B cell (primary cell): Measurements from ENCODE around the gene METRNL. TPM values are rescaled to one million over a fixed set of nuclear protein-coding genes. Genes with fewer than 3 reads are reported as not detected.
A peak's percentile ranks its signal among the peaks of the same experiment; 100 is the strongest.

Source experiments
- ATAC-seq: fragments of 200-7000 bp; cut with Tn5 transposase; one replicate; pipeline ENCODE4 v1.10.0; 2021; ENCODE audit warnings: low read depth, mild to moderate bottlenecking, moderate number of reproducible peaks, moderate library complexity
- CTCF ChIA-PET: fragments of 350-600 bp; sonication (Branson Sonifier 250); formaldehyde crosslinking; loops from one replicate; lab custom pipeline; 2021; ENCODE audit warnings: antibody characterized with exemption, inconsistent platforms; lab: Charles Lee
- POLR2A ChIA-PET: fragments of 350-600 bp; sonication (Branson Sonifier 250); formaldehyde crosslinking; loops from one replicate; lab custom pipeline; 2021; ENCODE audit warnings: antibody characterized with exemption; lab: Charles Lee
- DNase-seq: peaks from one replicate; pipeline ENCODE4 v3.0.0; 2013
- H2AFZ ChIP-seq: 2 replicates; pipeline ENCODE4 v1.6.1; 2012; ENCODE audit warnings: mild to moderate bottlenecking, low read depth, low read length; ENCODE audit not compliant: insufficient read depth, poor library complexity, severe bottlenecking
- H3K27ac ChIP-seq, 2 donors: 1 replicate in 1 of 2; 2 replicates in 1 of 2; pipeline ENCODE4 v1.5.1; 2012 to 2013; ENCODE audit warnings: low read length in 2 of 2, mild to moderate bottlenecking in 2 of 2, moderate library complexity in 1 of 2
- H3K27me3 ChIP-seq, 4 experiments: fragments of 200-600 bp in 1 of 4; sonication (generic) in 1 of 4; replicated peaks in 1 of 4; 1 replicate in 2 of 4; 2 replicates in 2 of 4; pipeline versions ENCODE4 v1.6.1 to v1.7.0; 2013 to 2016; ENCODE audit warnings: low read length in 3 of 4, mild to moderate bottlenecking in 2 of 4, mixed read lengths in 1 of 4, moderate library complexity in 1 of 4; ENCODE audit not compliant: insufficient read depth in 4 of 4, control insufficient read depth in 3 of 4; ENCODE audit errors: control extremely low read depth in 1 of 4
- H3K36me3 ChIP-seq, 2 experiments: replicated peaks in 1 of 2; 1 replicate in 1 of 2; 2 replicates in 1 of 2; pipeline versions ENCODE4 v1.6.1 to v1.7.1; 2013; ENCODE audit warnings: low read length in 1 of 2; ENCODE audit not compliant: insufficient read depth in 2 of 2, control insufficient read depth in 1 of 2; ENCODE audit errors: control extremely low read depth in 1 of 2, extremely low read depth in 1 of 2
- H3K4me1 ChIP-seq, 2 donors: fragments of 200-600 bp in 1 of 2; sonication (generic) in 1 of 2; 1 replicate in 1 of 2; 2 replicates in 1 of 2; pipeline versions ENCODE4 v1.5.1 to v1.6.1; 2013 to 2017; ENCODE audit warnings: low read length in 2 of 2; ENCODE audit not compliant: control insufficient read depth in 2 of 2, insufficient read depth in 2 of 2
- H3K4me2 ChIP-seq: replicated peaks from 2 replicates; pipeline ENCODE3; 2012; ENCODE audit warnings: mild to moderate bottlenecking, low read depth, low read length; ENCODE audit not compliant: poor library complexity, severe bottlenecking
- H3K4me3 ChIP-seq, 5 experiments: fragments of 200-600 bp in 1 of 5; sonication (generic) in 1 of 5; 1 replicate in 3 of 5; 2 replicates in 2 of 5; pipeline versions ENCODE4 v1.5.1 to v1.7.0; 2011 to 2016; ENCODE audit warnings: low read length in 4 of 5, mild to moderate bottlenecking in 4 of 5, low read depth in 2 of 5, control low read depth in 1 of 5, moderate library complexity in 1 of 5; ENCODE audit not compliant: insufficient read depth in 1 of 5; ENCODE audit errors: control extremely low read depth in 1 of 5, extremely low read depth in 1 of 5
- H3K79me2 ChIP-seq: fragments of 200-600 bp; sonication (generic); one replicate; pipeline ENCODE4 v1.6.0; 2016; ENCODE audit warnings: low read length; ENCODE audit not compliant: control insufficient read depth, insufficient read depth
- H3K9ac ChIP-seq: fragments of 200-600 bp; sonication (generic); 2 replicates; pipeline ENCODE4 v1.6.1; 2017; ENCODE audit warnings: mild to moderate bottlenecking, low read length, moderate library complexity
- H3K9me3 ChIP-seq, 3 donors: one replicate each; pipeline versions ENCODE4 v1.6.1 to v1.7.1; 2013; ENCODE audit warnings: low read length in 2 of 3; ENCODE audit not compliant: control insufficient read depth in 2 of 3, insufficient read depth in 1 of 3; ENCODE audit errors: control extremely low read depth in 1 of 3
- H4K20me1 ChIP-seq: 2 replicates; pipeline ENCODE4 v1.6.0; 2012; ENCODE audit warnings: mild to moderate bottlenecking, low read length; ENCODE audit not compliant: insufficient read depth, control insufficient read depth, poor library complexity, severe bottlenecking
- H3K27ac Mint-ChIP-seq: one replicate; pipeline ENCODE4 v1.8.0; 2021; ENCODE audit warnings: mixed read lengths
- H3K27me3 Mint-ChIP-seq: one replicate; pipeline ENCODE4 v1.8.0; 2021; ENCODE audit warnings: mixed read lengths
- H3K4me1 Mint-ChIP-seq: one replicate; pipeline ENCODE4 v1.8.0; 2021; ENCODE audit warnings: mixed read lengths
- H3K4me3 Mint-ChIP-seq: one replicate; pipeline ENCODE4 v1.8.0; 2021; ENCODE audit warnings: mixed read lengths
- H3K9me3 Mint-ChIP-seq: one replicate; pipeline ENCODE4 v1.8.0; 2022; ENCODE audit warnings: mixed read lengths; ENCODE audit not compliant: insufficient read depth
- EZH2 ChIP-seq: IDR thresholded peaks from 2 replicates; pipeline ENCODE4 v1.6.1; 2012; ENCODE audit warnings: borderline replicate concordance, low read depth, mild to moderate bottlenecking, moderate library complexity, low read length; ENCODE audit not compliant: insufficient read depth, poor library complexity, severe bottlenecking
- WGBS: methylation state at CpG from one replicate; pipeline ENCODE4 v1.1.5; 2013; ENCODE audit warnings: missing lambda C conversion rate; ENCODE audit not compliant: insufficient coverage; 5-methylcytosine and 5-hydroxymethylcytosine counted together
- intact Hi-C: fragments of 100-400 bp; cut with micrococcal nuclease; formaldehyde crosslinking; loops from one replicate; pipeline ENCODE4 v1.10.0; 2022
- polyA plus RNA-seq: library from polyadenylated mRNA; depleted of rRNA; stranded (reverse); fragments of >200 nt; gene quantifications from 2 replicates; pipeline ENCODE4 v1.2.3, GENCODE V29; 2012
- total RNA-seq, 2 donors: library from RNA; stranded (reverse); fragments of 120-200 nt in 1 of 2; gene quantifications; 1 replicate in 1 of 2; 2 replicates in 1 of 2; pipeline versions ENCODE4 v1.2.3 to v1.2.4, GENCODE V29; 2013 to 2022
- TF ChIP-seq, protein P1 (sequence below): fragments of 200-600 bp; IDR thresholded peaks from one replicate; pipeline ENCODE4 v1.8.0; 2022; ENCODE audit warnings: antibody characterized with exemption, mild to moderate bottlenecking

The METRNL gene
- total and polyA plus RNA-seq, 2 donors (not counting 1 experiment from before 2014, with no cell fraction given) = 11.8 to 18.4 TPM

- ATAC-seq = peak; percentile 22
- no peaks in the 10 kb centered on the region for H3K9me3 Mint-ChIP-seq
- no peak for DNase-seq
- no peaks in the 10 kb centered on the region for H3K79me2 ChIP-seq
- no peak overlapping the region for H2AFZ ChIP-seq
- WGBS = 26% methylated on average over 19 of the region's 23 CpGs
- intact Hi-C loops = loop anchor here (1.0 to 5.0 kb wide), 4 partner anchors 27 to 299 kb away; no protein-coding TSS in a partner anchor
- H3K4me1 ChIP-seq = peaks cover 21 to 24% of the 10 kb centered on the region in 2 donors
- H4K20me1 ChIP-seq = peaks cover 10% of the 10 kb centered on the region
- peak overlapping the region in 4 of 5 experiments; percentile 35 to 71 (median 54) for H3K4me3 ChIP-seq
- POLR2A ChIA-PET = interaction anchor here (0.6 to 0.8 kb wide), 3 partner anchors 28 to 223 kb away, joined by 3 to 10 read pairs (median 3); no protein-coding TSS in a partner anchor
- H3K27ac Mint-ChIP-seq = peak overlapping the region; percentile 91
- H3K4me2 ChIP-seq = peak overlapping the region; percentile 95
- no peak overlapping the region for H3K27ac ChIP-seq
- H3K9me3 ChIP-seq = peaks cover 0 to 10% (median 0%) of the 10 kb centered on the region in 3 donors
- TF ChIP-seq EZH2 = no peak
- TF ChIP-seq, protein P1, sequence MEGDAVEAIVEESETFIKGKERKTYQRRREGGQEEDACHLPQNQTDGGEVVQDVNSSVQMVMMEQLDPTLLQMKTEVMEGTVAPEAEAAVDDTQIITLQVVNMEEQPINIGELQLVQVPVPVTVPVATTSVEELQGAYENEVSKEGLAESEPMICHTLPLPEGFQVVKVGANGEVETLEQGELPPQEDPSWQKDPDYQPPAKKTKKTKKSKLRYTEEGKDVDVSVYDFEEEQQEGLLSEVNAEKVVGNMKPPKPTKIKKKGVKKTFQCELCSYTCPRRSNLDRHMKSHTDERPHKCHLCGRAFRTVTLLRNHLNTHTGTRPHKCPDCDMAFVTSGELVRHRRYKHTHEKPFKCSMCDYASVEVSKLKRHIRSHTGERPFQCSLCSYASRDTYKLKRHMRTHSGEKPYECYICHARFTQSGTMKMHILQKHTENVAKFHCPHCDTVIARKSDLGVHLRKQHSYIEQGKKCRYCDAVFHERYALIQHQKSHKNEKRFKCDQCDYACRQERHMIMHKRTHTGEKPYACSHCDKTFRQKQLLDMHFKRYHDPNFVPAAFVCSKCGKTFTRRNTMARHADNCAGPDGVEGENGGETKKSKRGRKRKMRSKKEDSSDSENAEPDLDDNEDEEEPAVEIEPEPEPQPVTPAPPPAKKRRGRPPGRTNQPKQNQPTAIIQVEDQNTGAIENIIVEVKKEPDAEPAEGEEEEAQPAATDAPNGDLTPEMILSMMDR = no peak
- peaks cover 0 to 13% (median 5%) of the 10 kb centered on the region in 4 experiments for H3K27me3 ChIP-seq
- H3K4me3 Mint-ChIP-seq = peak overlapping the region; percentile 87
- peaks cover 6% of the 10 kb centered on the region for H3K27me3 Mint-ChIP-seq
- H3K36me3 ChIP-seq = no peaks in the 10 kb centered on the region
- CTCF ChIA-PET = no interaction called here
- H3K4me1 Mint-ChIP-seq = peaks cover 31% of the 10 kb centered on the region
- peak overlapping the region; percentile 62 for H3K9ac ChIP-seq
These were observed 2.3 kb downstream of the METRNL start for GRCh38 chr17:83081684-83082201.

DNA sequence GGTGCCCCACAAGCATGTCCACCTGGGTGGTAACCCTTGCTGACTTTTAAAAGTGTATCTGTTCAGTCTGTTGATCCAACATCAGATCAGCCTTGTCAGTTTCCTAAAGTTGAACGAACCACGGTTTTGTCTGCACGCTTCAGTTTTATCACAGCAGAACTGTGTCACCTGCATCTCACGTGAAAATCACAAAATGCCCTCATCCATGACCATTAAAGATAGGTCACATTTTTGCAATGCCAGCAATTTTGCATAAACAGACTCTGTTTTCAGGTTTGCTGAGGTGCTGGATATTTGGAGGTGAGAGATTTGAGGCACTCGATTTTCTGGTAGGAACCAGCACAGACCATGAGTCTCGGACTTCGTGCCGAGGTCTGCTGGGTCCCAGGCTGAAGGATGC lies 3.0 kb downstream of the METRNL start:
- Histone ChIP-seq H3K9ac (no peak overlapping the region), H3K79me2 (no peaks in the 10 kb centered on the region), H3K4me1 (peaks cover 21 to 24% of the 10 kb centered on the region in 2 donors), H3K27me3 (peaks cover 0 to 11% (median 5%) of the 10 kb centered on the region in 4 experiments), H3K4me3 (no peak overlapping the region), H3K9me3 (peaks cover 0 to 8% (median 0%) of the 10 kb centered on the region in 3 donors), H3K4me2 (peak overlapping the region; percentile 95), H2AFZ (no peak overlapping the region), H4K20me1 (peaks cover 10% of the 10 kb centered on the region), H3K36me3 (no peaks in the 10 kb centered on the region), H3K27ac (no peak overlapping the region)
- H3K4me1 Mint-ChIP-seq = peaks cover 31% of the 10 kb centered on the region
- TF ChIP-seq EZH2 = no peak
- TF ChIP-seq, protein P1 = no peak
- no peak for ATAC-seq
- intact Hi-C loops = loop anchor here (5.0 kb wide), 1 partner anchor 300 kb away; no protein-coding TSS in a partner anchor
- peak overlapping the region; percentile 87 for H3K4me3 Mint-ChIP-seq
- H3K27ac Mint-ChIP-seq = peak overlapping the region; percentile 91
- DNase-seq = peak; percentile 70
- H3K27me3 Mint-ChIP-seq = peaks cover 1% of the 10 kb centered on the region
- CTCF ChIA-PET = no interaction called here
- 58% methylated on average over 7 of the region's 8 CpGs for WGBS
- no peaks in the 10 kb centered on the region for H3K9me3 Mint-ChIP-seq
- POLR2A ChIA-PET = no interaction called here
